ENCODE measurements around the gene C1orf56. TPM values are rescaled to one million over a fixed set of nuclear protein-coding genes. Genes with fewer than 3 reads are reported as not detected.

The C1orf56 gene
- total RNA-seq, 4 donors from 2014 or later: 4.3 to 8.7 (median 8.2) TPM

DNA sequence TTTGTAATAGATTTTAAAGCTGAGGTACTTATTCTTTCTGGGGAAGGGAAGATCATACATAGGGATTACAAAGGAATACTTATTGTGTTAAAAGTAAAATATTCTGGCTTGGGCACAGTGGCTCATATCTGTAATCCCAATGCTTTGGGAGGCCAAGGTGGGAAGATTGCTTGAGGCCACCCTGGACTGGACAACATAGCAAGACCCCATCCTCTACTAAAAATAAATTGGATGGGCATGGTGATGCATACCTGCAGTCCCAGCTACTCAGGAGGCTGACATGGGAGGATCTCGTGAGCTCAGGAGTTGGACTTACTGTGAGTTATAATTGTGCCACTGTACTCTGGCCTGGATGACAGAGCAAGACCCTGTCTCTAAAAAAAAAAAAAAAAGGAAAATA is 50.6 kb downstream of the C1orf56 start:
- Histone ChIP-seq H3K9me3 (no peaks in the 10 kb centered on the region), H3K4me3 (no peak overlapping the region), H3K27ac (replicated peaks in 1 of 4) (no peak overlapping the region), H3K36me3 (peaks cover under 1 to 38% (median 7%) of the 10 kb centered on the region in 4 donors), H3K27me3 (no peaks in the 10 kb centered on the region), H3K4me1 (no peaks in the 10 kb centered on the region)
- intact Hi-C loops (cut with DNase I): loop anchor here (2.0 kb wide), 1 partner anchor 59 kb away; the partner anchor contains the start of gene TNFAIP8L2
- WGBS: 100% methylated on average over 1 of the region's 1 CpG
- DNase-seq (ENCODE audit: extremely low spot score): no peak
- TF ChIP-seq POLR2A (IDR thresholded peaks at IDR 0.05; ENCODE audit: low read depth) (no peak), EP300 (IDR thresholded peaks at IDR 0.05) (no peak), POLR2AphosphoS5 (IDR thresholded peaks at IDR 0.05) (no peak), CTCF (IDR thresholded peaks at IDR 0.05) (no peak)

Small RNA genes lying within 50 kb of the gene (small RNA-seq; reads per million reads assigned to genes)
- 0 reads per million in 3 donors for gene RNU6-884P

Other genes with a start within 250 kb of the C1orf56 start
- 10 to 100 TPM; 29.5 to 49.3 (median 32.7) TPM for gene CTSK, start 239.5 kb upstream of the C1orf56 start, total RNA-seq
- gene ARNT, start 171.2 kb upstream of the C1orf56 start, total RNA-seq: 10 to 100 TPM; 39.5 to 44.5 (median 42.1) TPM
- gene CTXND2, start 160.6 kb upstream of the C1orf56 start, total RNA-seq: not detected
- 10 to 100 TPM; 24.9 to 30.2 (median 27.7) TPM for gene SETDB1, start 121.4 kb upstream of the C1orf56 start, total RNA-seq
- 100 to 1,000 TPM in 3 of 4 donors, 10 to 100 TPM in 1; 91.8 to 130 (median 117) TPM for gene CERS2, start 72.9 kb upstream of the C1orf56 start, total RNA-seq
- under 1 TPM; 0.13 to 0.42 (median 0.34) TPM for gene ANXA9, start 65.5 kb upstream of the C1orf56 start, total RNA-seq
- gene MINDY1, start 40.8 kb upstream of the C1orf56 start, total RNA-seq: 10 to 100 TPM; 21.6 to 31.7 (median 27.0) TPM
- gene PRUNE1, start 39.3 kb upstream of the C1orf56 start, total RNA-seq: 10 to 100 TPM; 17.4 to 40.7 (median 23.1) TPM
- under 1 TPM; under 0.01 to 0.17 (median 0.12) TPM for gene BNIPL, start 11.2 kb upstream of the C1orf56 start, total RNA-seq
- 10 to 100 TPM; 41.1 to 58.2 (median 49.6) TPM for gene CDC42SE1, start 11.9 kb downstream of the C1orf56 start, total RNA-seq
- 1 to 10 TPM in 2 of 4 donors, under 1 TPM in 2; 0.78 to 1.7 (median 1.2) TPM for gene MLLT11, start 12.6 kb downstream of the C1orf56 start, total RNA-seq
- 10 to 100 TPM; 16.1 to 25.7 (median 20.9) TPM for gene GABPB2, start 23.0 kb downstream of the C1orf56 start, total RNA-seq
- gene SEMA6C, start 98.9 kb downstream of the C1orf56 start, total RNA-seq: 10 to 100 TPM in 1 of 4 donors, 1 to 10 TPM in 3; 5.3 to 12.2 (median 7.3) TPM
- gene TNFAIP8L2, start 108.9 kb downstream of the C1orf56 start, total RNA-seq: 1 to 10 TPM; 2.8 to 8.3 (median 5.0) TPM
- 10 to 100 TPM; 10.9 to 23.5 (median 12.6) TPM for gene LYSMD1, start 118.2 kb downstream of the C1orf56 start, total RNA-seq
- 10 to 100 TPM; 11.2 to 39.3 (median 21.4) TPM for gene SCNM1, start 118.4 kb downstream of the C1orf56 start, total RNA-seq
- 1 to 10 TPM in 2 of 4 donors, not detected in 2; 1.5 to 1.6 TPM for gene TMOD4, start 128.2 kb downstream of the C1orf56 start, total RNA-seq
- 10 to 100 TPM; 45.7 to 57.0 (median 54.3) TPM for gene VPS72, start 142.4 kb downstream of the C1orf56 start, total RNA-seq
- gene PIP5K1A, start 150.8 kb downstream of the C1orf56 start, total RNA-seq: 10 to 100 TPM; 44.7 to 54.9 (median 47.1) TPM
- gene PSMD4, start 207.0 kb downstream of the C1orf56 start, total RNA-seq: 100 to 1,000 TPM; 157 to 195 (median 176) TPM
- 10 to 100 TPM; 16.6 to 28.6 (median 23.1) TPM for gene ZNF687, start 234.5 kb downstream of the C1orf56 start, total RNA-seq

Measured in esophagus muscularis mucosa (tissue), 4 donors.